KMS-11 (cell line): ENCODE data around the gene LRTM1.

Experiments used
- H2AFZ ChIP-seq: fragments of 200-600 bp; sonication (generic); 2 replicates; pipeline ENCODE4 v1.6.1; 2016; ENCODE audit warnings: antibody characterized with exemption, mixed run types, low read depth
- H3K27ac ChIP-seq: fragments of 200-600 bp; sonication (generic); 2 replicates; pipeline ENCODE4 v1.6.1; 2016; ENCODE audit warnings: mild to moderate bottlenecking, mixed run types
- H3K27me3 ChIP-seq: fragments of 200-600 bp; sonication (generic); 2 replicates; pipeline ENCODE4 v1.6.1; 2017; ENCODE audit warnings: mild to moderate bottlenecking, low read depth, mixed run types, moderate library complexity; ENCODE audit not compliant: insufficient read depth
- H3K36me3 ChIP-seq: fragments of 200-600 bp; sonication (generic); 2 replicates; pipeline ENCODE4 v1.6.1; 2017; ENCODE audit warnings: mild to moderate bottlenecking, mixed run types; ENCODE audit not compliant: insufficient read depth
- H3K4me1 ChIP-seq: fragments of 200-600 bp; sonication (generic); 2 replicates; pipeline ENCODE4 v1.6.1; 2016; ENCODE audit warnings: mild to moderate bottlenecking, low read depth, mixed run types; ENCODE audit not compliant: poor library complexity, severe bottlenecking
- H3K4me2 ChIP-seq: fragments of 200-600 bp; sonication (generic); 2 replicates; pipeline ENCODE4 v1.7.0; 2016; ENCODE audit warnings: mild to moderate bottlenecking, mixed run types
- H3K4me3 ChIP-seq: fragments of 200-600 bp; sonication (generic); IDR thresholded peaks from 2 replicates; pipeline ENCODE4 v1.6.1; 2017; ENCODE audit warnings: low read depth, low read length, mixed read lengths; ENCODE audit not compliant: insufficient read depth
- H3K79me2 ChIP-seq: fragments of 200-600 bp; sonication (generic); 2 replicates; pipeline ENCODE4 v1.6.1; 2016; ENCODE audit warnings: low read depth, mixed run types; ENCODE audit not compliant: insufficient read depth
- H3K9ac ChIP-seq: fragments of 200-600 bp; sonication (generic); 2 replicates; pipeline ENCODE4 v1.6.1; 2016; ENCODE audit warnings: mild to moderate bottlenecking, mixed run types
- H4K20me1 ChIP-seq: fragments of 200-600 bp; sonication (generic); 2 replicates; pipeline ENCODE4 v1.6.1; 2016; ENCODE audit warnings: mild to moderate bottlenecking, mixed run types; ENCODE audit not compliant: insufficient read depth
- CTCF ChIP-seq: fragments of 200-600 bp; sonication (generic); conservative IDR thresholded peaks from 2 replicates; pipeline ENCODE4 v1.6.1; 2017; ENCODE audit warnings: low read depth, mild to moderate bottlenecking, antibody characterized with exemption, low read length, moderate library complexity, mixed read lengths

LRTM1 gene

GRCh38 chr3:54964081-54964480 lies 36.2 kb upstream of the LRTM1 start:
- no peak for TF ChIP-seq CTCF
- H2AFZ ChIP-seq: no peak overlapping the region
- H3K4me2 ChIP-seq: no peak overlapping the region
- no peaks in the 10 kb centered on the region for H3K36me3 ChIP-seq
- no peaks in the 10 kb centered on the region for H4K20me1 ChIP-seq
- H3K27ac ChIP-seq: no peak overlapping the region
- H3K27me3 ChIP-seq: no peaks in the 10 kb centered on the region
- no peak overlapping the region for H3K4me3 ChIP-seq
- H3K79me2 ChIP-seq: no peaks in the 10 kb centered on the region
- no peaks in the 10 kb centered on the region for H3K4me1 ChIP-seq
- H3K9ac ChIP-seq: no peak overlapping the region

- H3K79me2 ChIP-seq: no peaks in the 10 kb centered on the region
- no peak overlapping the region for H2AFZ ChIP-seq
- H3K27me3 ChIP-seq: no peaks in the 10 kb centered on the region
- H3K4me3 ChIP-seq: no peak overlapping the region
- H3K27ac ChIP-seq: no peak overlapping the region
- no peak overlapping the region for H3K9ac ChIP-seq
- no peaks in the 10 kb centered on the region for H3K4me1 ChIP-seq
- H4K20me1 ChIP-seq: no peaks in the 10 kb centered on the region
- no peak for TF ChIP-seq CTCF
- no peak overlapping the region for H3K4me2 ChIP-seq
- H3K36me3 ChIP-seq: no peaks in the 10 kb centered on the region
These were observed 35.8 kb upstream of the LRTM1 start for GRCh38 chr3:54963641-54964040.

GRCh38 chr3:54962200-54962599 lies 34.3 kb upstream of the LRTM1 start:
- Histone ChIP-seq H3K27me3 (no peaks in the 10 kb centered on the region), H3K27ac (no peak overlapping the region), H3K4me3 (no peak overlapping the region), H2AFZ (no peak overlapping the region), H3K36me3 (no peaks in the 10 kb centered on the region), H3K79me2 (no peaks in the 10 kb centered on the region), H3K4me2 (no peak overlapping the region), H3K9ac (no peak overlapping the region), H3K4me1 (no peaks in the 10 kb centered on the region), H4K20me1 (no peaks in the 10 kb centered on the region)
- TF ChIP-seq CTCF: no peak

GRCh38 chr3:54960701-54961100 lies 32.8 kb upstream of the LRTM1 start:
- H4K20me1 ChIP-seq: no peaks in the 10 kb centered on the region
- H3K4me3 ChIP-seq: no peak overlapping the region
- no peak overlapping the region for H2AFZ ChIP-seq
- no peaks in the 10 kb centered on the region for H3K79me2 ChIP-seq
- no peak overlapping the region for H3K27ac ChIP-seq
- no peak for TF ChIP-seq CTCF
- H3K4me2 ChIP-seq: no peak overlapping the region
- H3K27me3 ChIP-seq: no peaks in the 10 kb centered on the region
- H3K4me1 ChIP-seq: no peaks in the 10 kb centered on the region
- no peaks in the 10 kb centered on the region for H3K36me3 ChIP-seq
- H3K9ac ChIP-seq: no peak overlapping the region

- no peaks in the 10 kb centered on the region for H3K79me2 ChIP-seq
- no peak overlapping the region for H3K4me2 ChIP-seq
- no peaks in the 10 kb centered on the region for H3K4me1 ChIP-seq
- no peak overlapping the region for H3K4me3 ChIP-seq
- H3K9ac ChIP-seq: no peak overlapping the region
- H3K36me3 ChIP-seq: no peaks in the 10 kb centered on the region
- no peaks in the 10 kb centered on the region for H3K27me3 ChIP-seq
- H2AFZ ChIP-seq: no peak overlapping the region
- H3K27ac ChIP-seq: no peak overlapping the region
- no peak for TF ChIP-seq CTCF
- H4K20me1 ChIP-seq: no peaks in the 10 kb centered on the region
These were observed 32.2 kb upstream of the LRTM1 start for GRCh38 chr3:54960082-54960481.
